GM18498 (cell line): ENCODE results near the gene PLS3.
"Not testable (repeated sequence)": the region's sequence is repeated elsewhere in the genome, so short reads cannot be mapped to it uniquely, and the experiment has no call there.

Experiments
- ATAC-seq: cut with Tn5 transposase; IDR thresholded peaks from one replicate; pipeline ENCODE4 v1.9.1; 2021; ENCODE audit warnings: mild to moderate bottlenecking, moderate library complexity; ENCODE audit not compliant: unreplicated experiment

Gene PLS3

DNA sequence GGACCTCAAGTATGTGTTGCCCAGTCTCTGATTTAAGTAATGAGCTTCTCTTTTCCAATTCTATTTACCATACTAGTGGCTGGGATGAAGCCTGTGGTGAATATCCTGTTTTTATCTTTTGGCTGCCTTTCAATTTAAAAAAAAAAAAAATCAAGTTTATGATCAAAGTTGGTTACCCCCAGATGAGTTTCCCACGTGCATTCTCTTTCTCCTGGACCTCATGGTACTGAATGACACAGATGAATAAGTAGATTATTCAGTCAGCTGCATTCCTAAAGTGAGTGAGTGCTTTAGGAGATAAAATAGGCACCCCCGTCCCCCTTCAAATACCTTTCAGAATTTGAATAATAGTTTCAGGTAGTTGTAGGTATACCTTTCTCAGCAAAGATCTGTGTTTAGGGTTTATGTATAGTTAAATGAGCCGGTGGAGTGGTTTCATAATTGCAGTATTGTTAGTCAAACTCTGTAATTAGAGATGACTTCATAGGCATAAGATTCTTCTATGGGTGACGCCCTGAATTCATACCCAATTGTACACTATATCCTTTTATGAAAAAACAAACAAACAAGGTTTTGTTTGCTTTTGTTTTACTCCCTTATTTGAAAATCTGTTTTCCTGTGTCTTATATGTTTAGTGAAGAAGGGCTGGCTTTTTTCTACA, 41.9 kb downstream of the PLS3 start:
- ATAC-seq, result no peak

- ATAC-seq, result no peak
These were observed 42.6 kb downstream of the PLS3 start for GRCh38 chrX:115603534-115604074.

- no peak for ATAC-seq
These were observed 45.9 kb downstream of the PLS3 start for GRCh38 chrX:115606861-115607260.

DNA sequence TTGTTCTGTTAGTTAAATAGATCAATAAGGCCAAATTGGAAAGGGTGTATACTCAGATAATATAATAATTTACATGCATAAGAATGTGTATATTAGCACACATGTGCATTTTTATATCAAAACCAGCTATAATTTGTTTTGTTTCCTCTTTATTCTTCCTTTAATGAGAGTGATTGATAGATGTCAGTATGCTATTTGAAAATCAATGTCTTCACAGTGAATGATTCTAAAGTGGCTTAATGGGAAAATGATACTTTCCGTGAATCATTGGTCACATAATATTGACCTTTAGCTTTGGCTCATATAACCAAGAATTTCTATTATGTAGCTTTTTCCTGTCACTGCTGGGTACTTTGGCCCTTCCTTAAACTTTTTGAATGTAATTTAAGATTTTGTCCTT, 48.6 kb downstream of the PLS3 start:
- ATAC-seq, result no peak

DNA sequence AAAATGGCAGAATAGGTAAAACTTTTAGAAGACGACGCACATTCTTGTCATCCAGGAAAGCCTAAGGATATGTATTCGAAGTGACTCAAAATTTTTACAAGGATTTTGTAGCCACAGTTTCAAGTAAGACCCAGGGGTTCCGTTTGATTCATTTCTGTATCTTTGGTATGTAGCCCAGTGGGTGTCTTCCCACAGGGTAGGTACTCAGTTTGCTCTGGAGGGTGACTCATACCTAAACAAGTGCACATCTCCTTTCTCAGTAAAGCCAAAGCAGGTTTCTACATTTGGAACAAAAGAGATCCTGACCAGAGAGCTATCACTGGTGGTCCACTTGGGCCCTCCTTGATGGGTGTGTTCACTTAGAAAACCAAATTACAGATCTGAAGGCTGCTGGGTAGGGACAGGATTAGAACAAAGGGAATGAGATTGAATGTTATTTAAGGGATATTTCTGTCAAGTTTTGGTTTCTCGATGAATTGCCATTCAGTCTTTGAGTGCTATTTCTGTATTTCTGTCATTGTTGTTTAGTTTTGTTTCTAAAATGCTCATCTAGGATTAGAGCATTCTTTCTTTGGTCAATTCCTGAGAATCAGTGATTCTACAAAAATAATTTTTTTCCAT, 56.1 kb downstream of the PLS3 start:
- peak; percentile 87 for ATAC-seq

DNA sequence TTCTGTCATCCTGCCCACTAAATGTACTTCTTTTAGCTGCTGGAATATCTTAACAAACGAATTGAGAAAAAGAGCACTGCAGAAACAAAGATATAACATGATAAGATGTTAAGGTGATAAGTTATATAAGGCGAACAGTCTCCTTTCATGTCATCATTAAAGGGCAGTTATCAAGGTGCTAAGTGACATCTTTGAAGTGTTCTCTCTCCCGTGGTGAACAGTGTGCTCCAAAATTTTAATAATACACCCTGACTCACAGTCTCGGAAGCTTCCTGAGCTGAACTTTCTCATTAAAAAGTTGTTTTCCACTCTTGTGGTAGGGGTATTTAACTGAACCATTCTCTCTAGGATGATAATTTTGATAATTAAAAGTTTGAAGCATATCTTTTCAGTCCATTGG, 61.6 kb downstream of the PLS3 start:
- no peak for ATAC-seq

DNA sequence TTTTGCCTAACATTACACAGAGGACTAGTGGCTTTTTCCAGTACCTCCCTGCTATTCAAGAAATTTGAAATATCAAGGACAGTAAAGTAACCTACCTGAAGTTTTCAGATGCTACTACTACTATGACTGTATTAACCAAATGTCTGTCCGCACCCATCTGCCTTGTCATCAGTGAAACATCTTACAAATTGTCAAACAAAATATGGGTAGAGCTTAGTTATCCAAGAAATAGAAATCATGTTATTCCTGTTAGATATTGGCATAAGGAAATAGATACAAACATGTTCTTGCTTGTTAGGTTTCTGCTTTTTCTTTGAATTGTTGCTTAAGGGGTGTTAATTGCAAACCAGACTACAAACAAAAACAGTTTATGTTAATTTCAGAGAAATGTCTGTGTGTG, 63.9 kb downstream of the PLS3 start:
- no peak for ATAC-seq

DNA sequence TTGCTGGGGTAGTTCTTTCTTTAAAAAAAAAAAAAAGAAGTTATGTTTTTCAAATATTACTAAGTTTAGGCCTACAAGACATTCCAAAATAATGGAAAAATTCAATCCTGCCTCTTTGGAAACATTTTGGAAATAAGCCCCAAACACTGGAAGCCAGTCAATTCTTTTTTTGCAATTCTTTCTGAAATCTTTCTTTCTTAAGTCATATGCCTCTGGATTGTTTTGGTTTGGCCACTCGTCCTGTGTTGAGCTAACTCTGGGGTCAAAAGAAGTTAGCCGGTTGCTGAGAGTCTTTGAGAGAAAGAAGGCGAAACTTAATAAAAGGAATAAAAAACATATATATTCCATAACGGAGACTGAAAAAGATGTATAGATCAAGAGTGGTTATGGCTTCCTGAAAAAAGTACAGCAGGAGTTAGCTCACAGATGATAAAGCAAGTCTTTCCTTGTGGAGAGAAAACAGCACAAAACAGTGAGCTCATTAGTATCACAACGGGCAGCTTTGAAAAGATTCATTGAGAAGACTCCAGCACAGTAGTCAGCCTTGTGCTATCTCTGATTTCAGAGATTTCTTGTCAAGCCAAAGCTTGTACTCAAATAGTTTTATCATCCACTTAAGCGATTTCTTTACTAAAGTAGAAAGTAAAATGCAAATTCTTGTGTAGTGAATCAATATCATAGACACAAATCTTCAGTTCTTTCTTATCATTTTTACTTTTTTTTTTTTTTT, 64.8 kb downstream of the PLS3 start:
- no peak for ATAC-seq

DNA sequence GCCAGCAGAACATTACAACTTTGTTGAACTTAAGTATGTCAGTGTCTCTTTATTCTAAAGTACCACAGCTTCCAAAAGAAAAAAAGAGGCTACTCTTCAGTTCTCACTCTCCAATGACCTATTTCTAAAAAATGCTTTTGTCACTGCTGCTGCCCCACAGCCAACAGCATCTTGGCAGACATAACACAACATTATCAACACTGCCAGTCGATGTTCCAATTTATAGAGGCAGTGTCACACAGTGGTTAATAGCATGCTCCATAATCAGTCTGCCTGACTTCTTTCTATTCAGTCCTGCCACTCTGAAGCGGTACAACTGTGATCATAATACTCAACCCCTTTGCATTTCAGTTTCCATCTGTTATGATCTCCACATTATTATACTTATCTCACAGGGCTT, 69.2 kb downstream of the PLS3 start:
- no peak for ATAC-seq

DNA sequence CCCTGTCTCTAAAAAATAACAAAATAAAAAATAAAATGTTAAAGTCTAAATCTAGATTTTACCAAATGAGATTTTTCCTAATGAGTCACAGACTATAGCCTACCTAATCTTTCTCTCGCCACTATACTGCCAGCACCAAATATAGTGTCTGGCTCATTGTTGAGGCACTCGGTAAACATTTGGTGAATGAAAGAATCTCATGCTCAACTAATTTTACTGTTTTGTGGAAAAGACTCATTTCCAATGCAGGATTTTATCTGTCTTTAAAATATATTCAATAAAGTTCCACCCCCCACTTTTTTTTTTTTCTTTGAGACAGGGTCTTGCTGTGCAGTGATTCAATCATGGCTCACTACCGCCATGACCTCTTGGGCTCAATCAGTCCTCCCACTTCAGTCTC, 71.5 kb downstream of the PLS3 start:
- no peak for ATAC-seq

GRCh38 chrX:115633397-115633796, 72.4 kb downstream of the PLS3 start:
- not testable (repeated sequence) for ATAC-seq

DNA sequence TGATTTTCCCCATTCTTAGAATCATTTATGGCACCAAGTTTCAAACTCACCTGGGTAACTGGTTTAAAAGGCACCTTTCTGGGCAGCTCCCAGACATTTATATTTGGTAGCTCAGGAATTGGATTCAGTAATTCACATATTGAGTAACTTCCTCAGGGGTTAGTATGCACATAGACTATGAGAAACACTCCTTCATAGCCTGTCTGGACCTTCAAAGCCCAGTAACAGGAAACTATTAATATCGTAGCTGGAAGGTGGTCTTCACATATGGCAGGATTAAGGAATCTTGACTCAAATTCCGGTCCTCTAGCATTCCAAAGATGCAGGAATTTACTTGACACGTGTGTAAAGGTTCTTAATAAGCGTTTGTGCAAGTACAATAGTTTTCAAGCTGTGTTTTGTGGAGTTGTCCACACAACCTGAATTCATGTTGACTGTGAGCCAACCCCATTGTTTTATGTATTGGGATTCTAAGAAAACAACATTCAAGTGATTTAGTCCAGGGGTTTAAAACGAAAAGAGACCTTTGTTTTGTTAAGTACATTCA, 78.4 kb downstream of the PLS3 start:
- ATAC-seq, result no peak

DNA sequence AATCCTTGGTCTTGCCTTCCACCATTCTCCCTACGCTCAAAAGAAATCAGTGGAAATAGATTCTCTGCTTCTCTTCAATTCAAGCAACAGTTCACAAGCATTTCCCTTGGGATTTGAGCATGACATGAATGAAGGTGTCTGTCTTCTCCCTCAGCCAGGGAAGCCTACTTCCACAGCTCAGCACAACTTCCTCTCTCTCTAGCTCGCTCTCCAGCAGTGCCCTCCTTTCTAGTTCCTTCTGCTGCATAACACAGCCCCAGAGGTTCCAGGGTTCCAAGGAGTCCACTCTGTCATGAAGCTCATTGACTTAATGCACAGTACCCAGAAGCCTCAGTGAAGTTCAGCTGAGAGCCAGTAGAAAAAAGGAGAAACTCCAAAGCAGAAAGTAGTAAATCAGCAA, 81.3 kb downstream of the PLS3 start:
- no peak for ATAC-seq

- no peak for ATAC-seq
These were observed 82.0 kb downstream of the PLS3 start for GRCh38 chrX:115642895-115643530.

DNA sequence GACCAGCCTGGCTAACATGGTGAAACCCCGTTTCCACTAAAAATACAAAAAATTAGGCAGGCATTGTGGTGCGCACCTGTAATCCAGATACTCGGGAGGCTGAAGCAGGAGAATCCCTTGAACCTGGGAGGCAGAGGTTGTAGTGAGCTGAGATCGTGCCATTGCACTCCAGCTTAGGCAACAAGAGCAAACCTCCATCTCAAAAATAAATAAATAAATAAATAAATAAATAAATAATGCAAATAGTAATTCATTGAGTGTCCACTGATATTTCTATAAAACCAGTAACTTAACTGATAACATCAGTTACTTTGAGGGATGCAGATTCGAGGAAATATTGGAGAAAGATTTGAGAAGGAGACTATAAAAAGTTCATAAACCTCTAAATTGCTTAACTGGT, 83.4 kb downstream of the PLS3 start:
- not testable (repeated sequence) for ATAC-seq

DNA sequence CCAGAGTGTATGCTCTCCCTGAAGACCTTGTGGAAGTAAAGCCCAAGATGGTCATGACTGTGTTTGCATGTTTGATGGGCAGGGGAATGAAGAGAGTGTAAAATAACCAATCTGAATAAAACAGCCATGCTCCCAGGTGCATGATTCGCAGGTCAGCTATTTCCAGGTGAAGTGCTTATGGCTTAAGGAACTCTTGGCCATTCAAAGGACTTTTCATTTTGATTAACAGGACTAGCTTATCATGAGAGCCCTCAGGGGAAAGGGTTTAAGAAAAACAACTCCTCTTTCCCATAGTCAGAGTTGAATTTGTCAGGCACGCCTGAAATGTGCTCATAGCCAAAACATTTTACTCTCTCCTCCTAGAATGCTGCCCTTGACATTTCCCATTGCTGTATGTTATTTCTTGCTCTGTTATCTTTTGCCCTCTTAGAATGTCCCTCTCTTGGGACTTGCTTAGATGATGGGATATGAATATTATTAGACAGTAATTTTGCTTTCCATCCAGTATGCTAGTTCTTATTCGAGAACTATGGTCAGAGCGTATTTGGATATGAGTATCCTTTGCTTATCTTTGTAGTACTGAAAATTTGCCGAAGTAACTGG, 88.6 kb downstream of the PLS3 start:
- ATAC-seq, result no peak

GRCh38 chrX:115650449-115650848, 89.5 kb downstream of the PLS3 start:
- no peak for ATAC-seq

DNA sequence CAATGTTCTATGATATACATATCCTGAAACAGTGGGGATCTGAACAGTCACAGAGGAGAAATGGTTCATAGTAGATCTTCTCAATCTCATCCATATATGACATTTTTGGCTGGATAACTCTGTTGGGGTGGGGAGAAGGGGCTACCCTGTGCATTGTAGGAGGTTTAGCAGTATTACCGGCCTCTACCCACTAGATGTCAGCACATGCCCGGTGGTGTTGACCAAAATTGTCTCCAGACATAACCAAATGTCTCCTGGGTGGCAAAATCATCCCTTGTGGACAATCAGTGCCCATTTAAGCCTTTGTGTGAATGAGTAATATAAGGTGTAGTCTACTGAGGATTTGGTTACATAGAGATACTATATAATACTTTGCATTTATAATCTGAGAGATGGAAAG, 89.9 kb downstream of the PLS3 start:
- ATAC-seq, result peak; percentile 67

DNA sequence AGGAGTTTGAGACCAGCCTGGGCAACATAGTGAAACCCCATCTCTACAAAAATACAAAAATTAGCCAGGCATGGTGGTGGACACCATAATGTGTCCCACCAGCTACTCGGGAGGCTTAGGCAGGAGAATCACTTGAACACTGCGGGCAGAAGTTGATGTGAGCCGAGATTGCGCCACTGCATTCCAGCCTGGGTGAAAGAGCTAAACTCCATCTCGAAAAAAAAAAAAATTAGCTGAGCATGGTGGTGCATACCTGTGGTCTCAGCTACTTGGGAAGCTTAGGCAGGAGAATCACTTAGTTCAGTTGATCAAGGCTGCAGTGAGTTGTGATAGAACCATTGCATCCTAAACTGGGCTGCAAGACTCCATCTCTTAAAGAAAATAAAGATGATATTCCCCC, 91.2 kb downstream of the PLS3 start:
- ATAC-seq, result no peak

GRCh38 chrX:115665122-115665521, 104.1 kb downstream of the PLS3 start:
- ATAC-seq, result no peak

DNA sequence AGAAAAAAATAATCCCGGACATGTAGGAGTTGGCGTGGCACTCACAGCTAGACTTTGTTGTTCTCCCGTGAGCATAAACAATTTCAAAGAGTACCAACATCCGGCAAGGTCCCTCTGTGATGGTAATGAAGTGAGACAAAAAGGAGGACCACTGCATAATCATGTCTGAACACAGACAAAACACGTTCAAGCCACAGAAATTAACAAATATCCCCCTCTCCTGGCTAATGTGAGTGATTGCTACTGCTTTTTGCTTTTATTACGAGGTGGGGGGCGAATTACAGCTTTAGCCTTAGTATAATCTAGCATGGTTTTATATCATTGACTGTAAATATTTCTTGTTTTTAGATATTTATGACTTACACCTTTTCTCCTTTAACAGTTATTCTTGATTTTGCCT, 118.5 kb downstream of the PLS3 start:
- no peak for ATAC-seq
